Activated CD8-positive, alpha-beta T cell treated with anti-CD3 and anti-CD28 coated beads, Interleukin-2, amount 10 ng/mL, durations not matched to agents 7 days and 5 days (primary cell): ENCODE measurements around the gene KCNJ15. TPM values are rescaled to one million over a fixed set of nuclear protein-coding genes. Genes with fewer than 3 reads are reported as not detected.
A peak's percentile ranks its signal among the peaks of the same experiment; 100 is the strongest.

ENCODE experiments used
- ATAC-seq: fragments of 150-1000 bp; cut with Tn5 transposase; one replicate; pipeline ENCODE4 v1.10.0; 2021; ENCODE audit warnings: moderate library complexity
- CTCF ChIA-PET: fragments of 350-600 bp; sonication (Branson Sonifier 250); formaldehyde crosslinking; loops from one replicate; lab custom pipeline; 2021; ENCODE audit warnings: antibody characterized with exemption; lab: Charles Lee
- POLR2A ChIA-PET: fragments of 350-600 bp; sonication (Branson Sonifier 250); formaldehyde crosslinking; loops from one replicate; lab custom pipeline; 2021; ENCODE audit warnings: antibody characterized with exemption; lab: Charles Lee
- DNase-seq: peaks from one replicate; pipeline ENCODE4 v3.0.0-alpha.2; 2020
- H3K27ac Mint-ChIP-seq: one replicate; pipeline ENCODE4 v1.8.0; 2021; ENCODE audit warnings: mild to moderate bottlenecking, mixed read lengths
- H3K27me3 Mint-ChIP-seq: one replicate; pipeline ENCODE4 v1.8.0; 2021; ENCODE audit warnings: low read depth, mixed read lengths
- H3K36me3 Mint-ChIP-seq: one replicate; pipeline ENCODE4 v1.8.0; 2021; ENCODE audit warnings: low read depth, mixed read lengths
- H3K4me1 Mint-ChIP-seq: one replicate; pipeline ENCODE4 v1.8.0; 2021; ENCODE audit warnings: low read depth, mixed read lengths
- H3K4me3 Mint-ChIP-seq: one replicate; pipeline ENCODE4 v1.8.0; 2021; ENCODE audit warnings: mild to moderate bottlenecking, mixed read lengths
- H3K9me3 Mint-ChIP-seq: one replicate; pipeline ENCODE4 v1.8.0; 2022; ENCODE audit warnings: mixed read lengths; ENCODE audit not compliant: insufficient read depth
- total RNA-seq, 2 experiments: library from RNA; stranded (reverse); gene quantifications; one replicate each; pipeline ENCODE4 v1.2.3, GENCODE V29; 2021

Gene KCNJ15
- total RNA-seq, result not detected

GRCh38 chr21:38256599-38257302, at the start of gene KCNJ15:
Gene KCNJ15, plus strand, starts transcription at chr21:38256991. Its CDS starts 42,271 bp downstream, at chr21:38299262.
- no peak within 1 kb of the TSS for H3K27ac Mint-ChIP-seq
- H3K9me3 Mint-ChIP-seq, result no peaks in the 10 kb centered on the region
- no peak within 1 kb of the TSS for H3K4me3 Mint-ChIP-seq
- H3K4me1 Mint-ChIP-seq, result no peaks in the 10 kb centered on the region
- ChIA-PET POLR2A (no interaction called here), CTCF (no interaction called here)
- no peaks in the 10 kb centered on the region for H3K36me3 Mint-ChIP-seq
- H3K27me3 Mint-ChIP-seq, result peaks cover 20% of the 10 kb centered on the region
- ATAC-seq (no peak), DNase-seq (no peak)

- Mint-ChIP-seq H3K27ac (no peak overlapping the region), H3K4me1 (no peaks in the 10 kb centered on the region), H3K4me3 (no peak overlapping the region), H3K9me3 (no peaks in the 10 kb centered on the region), H3K27me3 (peaks cover 9% of the 10 kb centered on the region), H3K36me3 (no peaks in the 10 kb centered on the region)
- POLR2A ChIA-PET, result no interaction called here
- DNase-seq (no peak), ATAC-seq (no peak)
- CTCF ChIA-PET, result interaction anchor here (0.6 to 1.5 kb wide), 2 partner anchors 10 to 524 kb away, joined by 3 to 6 read pairs; no protein-coding TSS in a partner anchor
Observed at GRCh38 chr21:38208118-38208517, 48.7 kb upstream of the KCNJ15 start.

- DNase-seq, result no peak
- Mint-ChIP-seq H3K27me3 (peaks cover 18% of the 10 kb centered on the region), H3K9me3 (no peaks in the 10 kb centered on the region), H3K27ac (no peak overlapping the region), H3K4me1 (no peaks in the 10 kb centered on the region), H3K36me3 (no peaks in the 10 kb centered on the region), H3K4me3 (no peak overlapping the region)
- CTCF ChIA-PET, result no interaction called here
- POLR2A ChIA-PET, result no interaction called here
- no peak for ATAC-seq
Observed at GRCh38 chr21:38211321-38211720, 45.5 kb upstream of the KCNJ15 start.

- Mint-ChIP-seq H3K36me3 (no peaks in the 10 kb centered on the region), H3K4me1 (no peaks in the 10 kb centered on the region), H3K27me3 (peaks cover 18% of the 10 kb centered on the region), H3K4me3 (no peak overlapping the region), H3K27ac (no peak overlapping the region), H3K9me3 (no peaks in the 10 kb centered on the region)
- DNase-seq, result no peak
- POLR2A ChIA-PET, result no interaction called here
- CTCF ChIA-PET, result interaction anchor here (0.8 to 2.4 kb wide), 2 partner anchors 139 to 143 kb away, joined by 3 to 9 read pairs; no protein-coding TSS in a partner anchor
- ATAC-seq, result no peak
Observed at GRCh38 chr21:38212706-38213105, 44.1 kb upstream of the KCNJ15 start.

- Mint-ChIP-seq H3K9me3 (no peaks in the 10 kb centered on the region), H3K27ac (no peak overlapping the region), H3K27me3 (peaks cover 5% of the 10 kb centered on the region), H3K4me3 (no peak overlapping the region), H3K4me1 (no peaks in the 10 kb centered on the region), H3K36me3 (no peaks in the 10 kb centered on the region)
- ATAC-seq (peak; percentile 58), DNase-seq (peak; percentile 67)
- ChIA-PET CTCF (interaction anchor here (0.7 to 5.1 kb wide), 12 partner anchors 9 to 136 kb away, joined by 3 to 49 read pairs (median 4); no protein-coding TSS in a partner anchor), POLR2A (no interaction called here)
Observed at GRCh38 chr21:38219049-38219628, 37.7 kb upstream of the KCNJ15 start.

- Mint-ChIP-seq H3K9me3 (no peaks in the 10 kb centered on the region), H3K4me1 (no peaks in the 10 kb centered on the region), H3K27ac (no peak overlapping the region), H3K27me3 (no peaks in the 10 kb centered on the region), H3K36me3 (no peaks in the 10 kb centered on the region), H3K4me3 (no peak overlapping the region)
- ChIA-PET CTCF (interaction anchor here (0.7 to 5.1 kb wide), 8 partner anchors 10 to 135 kb away, joined by 3 to 49 read pairs (median 4); no protein-coding TSS in a partner anchor), POLR2A (no interaction called here)
- ATAC-seq (no peak), DNase-seq (no peak)
Observed at GRCh38 chr21:38220270-38220737, 36.5 kb upstream of the KCNJ15 start.

GRCh38 chr21:38221594-38221993, 35.2 kb upstream of the KCNJ15 start:
- ChIA-PET CTCF (no interaction called here), POLR2A (no interaction called here)
- H3K36me3 Mint-ChIP-seq, result no peaks in the 10 kb centered on the region
- no peak overlapping the region for H3K4me3 Mint-ChIP-seq
- H3K27me3 Mint-ChIP-seq, result no peaks in the 10 kb centered on the region
- H3K4me1 Mint-ChIP-seq, result no peaks in the 10 kb centered on the region
- no peak overlapping the region for H3K27ac Mint-ChIP-seq
- no peaks in the 10 kb centered on the region for H3K9me3 Mint-ChIP-seq
- ATAC-seq (no peak), DNase-seq (no peak)

GRCh38 chr21:38223893-38224540, 32.8 kb upstream of the KCNJ15 start:
- Mint-ChIP-seq H3K27me3 (no peaks in the 10 kb centered on the region), H3K36me3 (no peaks in the 10 kb centered on the region), H3K4me1 (no peaks in the 10 kb centered on the region), H3K4me3 (no peak overlapping the region), H3K9me3 (peaks cover 10% of the 10 kb centered on the region), H3K27ac (no peak overlapping the region)
- ChIA-PET POLR2A (no interaction called here), CTCF (interaction anchor here (1.8 kb wide), 1 partner anchor 129 kb away, joined by 7 read pairs; no protein-coding TSS in a partner anchor)
- ATAC-seq (no peak), DNase-seq (no peak)

GRCh38 chr21:38227401-38227800, 29.4 kb upstream of the KCNJ15 start:
- no peak for ATAC-seq
- no peaks in the 10 kb centered on the region for H3K36me3 Mint-ChIP-seq
- CTCF ChIA-PET, result no interaction called here
- H3K27me3 Mint-ChIP-seq, result no peaks in the 10 kb centered on the region
- H3K4me1 Mint-ChIP-seq, result no peaks in the 10 kb centered on the region
- no peak overlapping the region for H3K4me3 Mint-ChIP-seq
- no peak for DNase-seq
- peaks cover 24% of the 10 kb centered on the region for H3K9me3 Mint-ChIP-seq
- no peak overlapping the region for H3K27ac Mint-ChIP-seq
- POLR2A ChIA-PET, result no interaction called here

GRCh38 chr21:38228115-38228514, 28.7 kb upstream of the KCNJ15 start:
- Mint-ChIP-seq H3K36me3 (no peaks in the 10 kb centered on the region), H3K4me3 (no peak overlapping the region), H3K4me1 (no peaks in the 10 kb centered on the region), H3K27me3 (no peaks in the 10 kb centered on the region), H3K9me3 (peaks cover 24% of the 10 kb centered on the region), H3K27ac (no peak overlapping the region)
- no peak for ATAC-seq
- CTCF ChIA-PET, result no interaction called here
- POLR2A ChIA-PET, result no interaction called here
- DNase-seq, result no peak

- POLR2A ChIA-PET, result no interaction called here
- CTCF ChIA-PET, result no interaction called here
- no peak for DNase-seq
- Mint-ChIP-seq H3K9me3 (peaks cover 24% of the 10 kb centered on the region), H3K27me3 (no peaks in the 10 kb centered on the region), H3K4me1 (no peaks in the 10 kb centered on the region), H3K36me3 (no peaks in the 10 kb centered on the region), H3K4me3 (no peak overlapping the region), H3K27ac (no peak overlapping the region)
- ATAC-seq, result no peak
Observed at GRCh38 chr21:38228537-38228936, 28.3 kb upstream of the KCNJ15 start.
